HG03342 (cell line): ENCODE results near the gene SPRR5.

ENCODE experiments used
- ATAC-seq: cut with Tn5 transposase; IDR thresholded peaks from one replicate; pipeline ENCODE4 v1.9.1; 2021; ENCODE audit warnings: mild to moderate bottlenecking, moderate library complexity; ENCODE audit not compliant: unreplicated experiment

Gene SPRR5

DNA sequence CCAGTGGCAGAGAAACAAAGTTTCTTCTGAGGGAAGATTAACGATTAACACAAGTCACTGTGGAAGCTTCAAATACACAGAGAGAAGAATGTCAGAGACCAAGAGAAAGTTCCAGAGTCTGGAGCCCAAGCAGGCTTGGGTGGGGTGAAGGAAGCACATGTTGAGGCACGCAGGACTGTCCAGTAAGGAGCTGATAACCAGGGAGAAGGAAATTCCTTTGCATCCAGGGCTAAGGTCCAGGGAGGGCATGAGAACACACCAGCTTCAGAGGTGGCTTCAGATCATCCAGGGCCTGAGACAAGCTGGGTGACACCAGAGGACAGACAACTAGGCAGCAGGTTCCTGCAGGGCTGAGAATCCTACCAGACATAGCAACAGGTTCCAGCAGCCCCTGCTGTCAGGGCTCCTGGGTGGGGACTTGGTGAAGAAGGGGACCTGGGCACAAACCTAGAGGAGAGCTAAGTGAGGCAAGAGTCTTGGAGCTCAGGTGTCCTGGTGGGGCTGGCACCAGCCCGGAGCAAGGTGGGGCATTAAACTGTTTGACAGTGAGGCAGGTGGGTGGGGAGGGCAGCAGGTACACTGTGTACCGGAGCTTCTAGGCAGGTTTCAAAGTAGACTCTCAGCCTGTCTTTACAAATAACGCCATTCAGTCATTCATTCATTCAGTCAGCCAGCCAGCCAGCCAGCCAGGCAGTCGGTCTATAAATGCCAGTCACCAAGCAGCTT is 34.3 kb downstream of the SPRR5 start:
- no peak for ATAC-seq

- no peak for ATAC-seq
Measured at GRCh38 chr1:152982076-152982475, 35.1 kb downstream of the SPRR5 start.

- no peak for ATAC-seq
Measured at GRCh38 chr1:152983234-152983633, 36.2 kb downstream of the SPRR5 start.

DNA sequence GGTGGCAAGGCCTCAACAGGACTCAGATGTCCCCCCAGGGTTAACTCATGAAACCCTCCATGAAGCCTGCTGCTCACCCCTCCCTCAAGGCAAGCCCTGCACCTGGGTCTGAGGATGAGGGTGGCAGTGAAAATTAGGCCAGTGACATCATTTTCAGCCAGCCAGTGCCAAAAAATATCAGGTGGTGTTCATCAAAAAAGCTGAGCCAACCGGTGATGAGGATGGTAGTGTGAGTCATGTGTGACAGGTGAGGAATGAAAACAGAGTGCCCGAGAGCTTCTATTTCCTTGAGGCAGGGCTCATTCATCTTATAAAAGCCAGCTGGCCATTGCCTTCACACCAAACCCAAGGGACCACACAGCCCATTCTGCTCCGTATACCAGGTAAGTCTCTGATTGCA is 36.7 kb downstream of the SPRR5 start, which contains the start of gene SPRR1A:
TSS of gene SPRR1A (plus strand) at position 339 of the 400 bp plus-strand sequence. CDS start 1,150 bp downstream, outside the sequence.
- ATAC-seq = no peak

- ATAC-seq = no peak
Measured at GRCh38 chr1:152986578-152986977, 39.6 kb downstream of the SPRR5 start.

DNA sequence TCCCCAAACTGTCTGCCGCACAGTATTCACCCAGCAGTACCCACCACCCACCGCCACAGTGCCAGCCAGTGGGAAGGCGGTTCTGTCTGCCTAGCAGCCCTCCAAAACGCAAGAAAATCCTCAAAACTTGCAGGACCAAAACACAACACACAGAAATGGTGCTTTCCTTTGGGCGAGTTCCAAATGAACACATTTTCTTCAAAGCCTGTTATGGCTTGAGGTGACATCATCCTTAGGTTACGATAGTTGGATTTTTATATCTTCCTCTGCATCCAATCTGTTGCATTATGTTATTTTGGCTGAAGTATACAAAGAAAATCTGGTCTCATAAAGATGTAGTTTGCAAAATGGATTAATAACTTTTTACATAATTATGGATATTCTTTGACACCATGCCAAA is 46.2 kb downstream of the SPRR5 start:
- ATAC-seq = no peak

DNA sequence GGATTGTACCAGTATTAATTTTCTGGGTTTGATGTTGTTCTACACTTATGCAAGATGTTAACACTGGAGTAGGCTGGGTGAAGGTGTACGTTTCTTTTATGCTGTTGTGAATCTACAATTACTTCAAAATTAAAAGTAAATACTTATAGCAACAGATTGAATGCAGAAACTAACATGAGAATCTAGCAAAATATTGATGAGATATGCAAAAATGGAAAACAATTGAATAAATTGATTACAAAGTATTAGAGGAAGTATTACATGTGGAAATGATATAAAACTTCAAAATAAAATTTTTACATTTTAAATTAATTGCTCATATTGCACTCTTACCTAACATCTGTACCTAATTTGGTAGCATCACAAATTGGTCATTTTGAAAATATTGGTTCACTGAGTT is 48.8 kb downstream of the SPRR5 start:
- no peak for ATAC-seq

DNA sequence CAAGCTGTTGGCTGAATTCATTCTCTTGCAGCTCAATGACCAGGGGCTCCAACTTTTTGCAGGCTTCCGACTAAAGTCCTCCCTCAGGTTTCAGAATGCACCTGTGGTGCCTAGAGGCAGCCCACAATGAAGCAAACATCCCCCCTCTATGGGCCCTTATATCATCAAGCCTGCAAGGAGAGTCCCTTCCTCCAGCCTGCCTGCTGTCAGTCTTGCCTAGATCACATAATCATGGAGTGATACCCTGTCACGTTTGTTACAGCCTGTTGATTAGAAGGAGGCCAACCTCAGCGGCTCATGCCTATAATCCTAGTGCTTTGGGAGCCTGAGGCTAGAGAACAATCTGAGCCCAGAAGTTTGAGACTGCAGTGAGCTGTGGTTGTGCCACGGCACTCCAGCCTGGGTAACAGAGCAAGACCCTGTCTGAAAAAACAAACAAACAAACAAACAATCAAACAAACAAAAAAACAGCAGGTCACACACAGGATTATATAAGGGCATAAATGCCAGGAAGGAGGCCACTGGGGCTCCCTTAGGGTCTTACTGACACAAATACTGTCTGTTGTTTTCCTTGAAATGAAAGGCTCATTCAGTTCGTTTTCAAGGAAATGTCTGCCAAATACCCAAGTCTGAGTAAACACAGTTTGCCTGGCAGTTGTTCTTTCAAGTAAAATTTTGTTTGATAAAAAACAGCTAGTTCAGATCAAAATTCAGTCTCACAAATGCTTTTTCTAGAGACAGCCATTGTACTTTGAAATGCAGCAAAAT is 49.8 kb downstream of the SPRR5 start:
- ATAC-seq = no peak

DNA sequence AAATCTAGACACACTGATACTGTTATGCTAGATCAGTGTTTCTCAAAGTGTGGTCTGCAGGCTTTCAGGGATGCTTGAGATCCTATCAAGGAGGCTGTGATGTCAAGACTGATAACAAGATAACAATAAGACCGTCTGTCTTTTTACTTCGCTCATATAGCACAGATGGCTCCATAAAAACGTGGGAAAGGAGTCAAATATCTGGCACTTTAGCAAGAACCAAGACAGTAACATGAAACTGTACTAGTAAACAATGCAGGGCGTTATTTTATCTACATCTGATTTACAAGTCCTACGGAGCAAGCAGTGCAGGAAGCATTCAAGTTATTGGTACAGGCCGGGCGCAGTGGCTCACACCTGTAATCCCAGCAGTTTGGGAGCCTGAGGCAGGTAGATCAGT is 50.9 kb downstream of the SPRR5 start:
- ATAC-seq = no peak

DNA sequence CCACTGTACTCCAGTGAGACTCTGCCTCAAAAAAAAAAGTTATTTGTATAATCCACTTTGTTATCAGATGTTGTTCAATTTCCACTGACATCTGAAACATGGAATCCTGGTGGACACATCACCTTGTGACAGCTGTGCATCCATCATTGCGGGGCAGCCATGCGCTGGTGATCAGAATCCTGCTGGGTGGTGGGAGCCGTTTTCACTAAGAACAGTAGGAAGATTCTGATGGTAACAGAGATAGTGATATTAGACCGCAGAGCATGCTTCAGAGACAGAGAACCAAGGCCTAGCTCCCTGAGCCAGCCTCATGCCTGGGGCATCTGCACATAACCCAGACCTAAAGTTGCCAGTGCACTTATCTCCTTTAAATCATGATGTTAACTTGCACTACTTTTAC is 51.5 kb downstream of the SPRR5 start:
- ATAC-seq = no peak
